IMR-90 (cell line): ENCODE data around the gene RAMP3. TPM values are rescaled to one million over a fixed set of nuclear protein-coding genes. Genes with fewer than 3 reads are reported as not detected.

ENCODE experiments used
- ATAC-seq: fragments of 200-7000 bp; cut with Tn5 transposase; 2 replicates; pipeline ENCODE4 v1.9.1; 2020; ENCODE audit warnings: low read depth, mild to moderate bottlenecking, moderate library complexity
- BruUV-seq: library from RNA; stranded (reverse); fragments of 400-500 nt; replicated peaks from 2 replicates; lab custom pipeline; 2021; lab: Mats Ljungman, UMichigan
- CTCF ChIA-PET: fragments of 300-600 bp; formaldehyde crosslinking; extraction: SDS; loops from one replicate; lab custom pipeline; 2021; ENCODE audit warnings: antibody characterized with exemption; lab: Yijun Ruan, JAX
- POLR2A ChIA-PET: fragments of 300-600 bp; sonication (Branson Sonifier 250); formaldehyde crosslinking; loops from one replicate; lab custom pipeline; 2022; ENCODE audit warnings: antibody characterized with exemption; ENCODE audit not compliant: unreplicated experiment; lab: Charles Lee
- DNase-seq: peaks from one replicate; pipeline ENCODE4 v3.0.0; 2013
- H2AFZ ChIP-seq: replicated peaks from 2 replicates; pipeline ENCODE3; 2013; ENCODE audit warnings: low read length, mild to moderate bottlenecking; ENCODE audit not compliant: poor library complexity
- H2AK5ac ChIP-seq: 2 replicates; pipeline ENCODE4 v1.6.1; 2013; ENCODE audit warnings: low read depth, low read length, inconsistent platforms
- H2AK9ac ChIP-seq: replicated peaks from 2 replicates; pipeline ENCODE3; 2013; ENCODE audit warnings: mild to moderate bottlenecking, low read depth, low read length, moderate library complexity; ENCODE audit not compliant: poor library complexity
- H2BK120ac ChIP-seq: 2 replicates; pipeline ENCODE4 v1.6.1; 2013; ENCODE audit warnings: low read depth, low read length, inconsistent platforms
- H2BK15ac ChIP-seq: 3 replicates; pipeline ENCODE4 v1.6.1; 2013; ENCODE audit warnings: low read depth, low read length, inconsistent platforms
- H2BK20ac ChIP-seq: 2 replicates; pipeline ENCODE4 v1.6.1; 2013; ENCODE audit warnings: low read depth, mild to moderate bottlenecking, inconsistent platforms, low read length, moderate library complexity
- H2BK5ac ChIP-seq: 2 replicates; pipeline ENCODE4 v1.6.1; 2013; ENCODE audit warnings: mild to moderate bottlenecking, low read depth, low read length, inconsistent platforms; ENCODE audit not compliant: poor library complexity, severe bottlenecking
- H3K14ac ChIP-seq: replicated peaks from 2 replicates; pipeline ENCODE4 v1.6.1; 2013; ENCODE audit warnings: low read depth, low read length, inconsistent platforms
- H3K18ac ChIP-seq: 2 replicates; pipeline ENCODE4 v1.6.1; 2013; ENCODE audit warnings: low read depth, low read length, control low read depth
- H3K23ac ChIP-seq: 2 replicates; pipeline ENCODE4 v1.6.1; 2013; ENCODE audit warnings: low read depth, low read length, inconsistent platforms
- H3K27ac ChIP-seq: 2 replicates; pipeline ENCODE4 v1.5.1; 2013; ENCODE audit warnings: mild to moderate bottlenecking, control low read depth, low read length; ENCODE audit not compliant: insufficient read depth
- H3K27me3 ChIP-seq: 2 replicates; pipeline ENCODE4 v1.6.1; 2013; ENCODE audit warnings: low read length; ENCODE audit not compliant: control insufficient read depth, insufficient read depth
- H3K36me3 ChIP-seq: 2 replicates; pipeline ENCODE4 v1.6.1; 2013; ENCODE audit warnings: low read length, mixed read lengths; ENCODE audit not compliant: control insufficient read depth, insufficient read depth
- H3K4ac ChIP-seq: 2 replicates; pipeline ENCODE4 v1.6.1; 2013; ENCODE audit warnings: low read depth, low read length, inconsistent platforms
- H3K4me1 ChIP-seq: 2 replicates; pipeline ENCODE4 v1.6.1; 2013; ENCODE audit warnings: low read length, mixed read lengths; ENCODE audit not compliant: control insufficient read depth, insufficient read depth
- H3K4me2 ChIP-seq: 2 replicates; pipeline ENCODE4 v1.6.1; 2013; ENCODE audit warnings: low read depth, mild to moderate bottlenecking, control low read depth, low read length, moderate library complexity
- H3K4me3 ChIP-seq: 2 replicates; pipeline ENCODE4 v1.5.1; 2013; ENCODE audit warnings: low read depth, mild to moderate bottlenecking, control low read depth, low read length, moderate library complexity; ENCODE audit not compliant: insufficient read depth
- H3K56ac ChIP-seq: 2 replicates; pipeline ENCODE4 v1.6.1; 2013; ENCODE audit warnings: low read length, inconsistent platforms; ENCODE audit not compliant: insufficient read depth; ENCODE audit errors: extremely low read depth
- H3K79me1 ChIP-seq, 2 experiments: 2 replicates each; pipeline ENCODE4 v1.6.1; 2013; ENCODE audit warnings: low read length in 2 of 2, inconsistent platforms in 1 of 2, low read depth in 1 of 2
- H3K9ac ChIP-seq: 2 replicates; pipeline ENCODE4 v1.6.1; 2013; ENCODE audit warnings: low read depth, low read length, control low read depth
- H3K9me1 ChIP-seq: 2 replicates; pipeline ENCODE4 v1.6.1; 2013; ENCODE audit warnings: low read length, inconsistent platforms; ENCODE audit not compliant: insufficient read depth
- H3K9me3 ChIP-seq: 2 replicates; pipeline ENCODE4 v1.6.1; 2013; ENCODE audit warnings: low read length; ENCODE audit not compliant: control insufficient read depth, insufficient read depth
- H4K20me1 ChIP-seq: 2 replicates; pipeline ENCODE4 v1.6.1; 2013; ENCODE audit warnings: low read length, inconsistent platforms; ENCODE audit not compliant: insufficient read depth
- H4K5ac ChIP-seq: 2 replicates; pipeline ENCODE4 v1.6.1; 2013; ENCODE audit warnings: mild to moderate bottlenecking, low read depth, low read length, control low read depth
- H4K8ac ChIP-seq, 2 experiments: 2 replicates each; pipeline ENCODE4 v1.6.1; 2013; ENCODE audit warnings: low read depth in 2 of 2, low read length in 2 of 2, control low read depth in 1 of 2, inconsistent platforms in 1 of 2
- H4K91ac ChIP-seq: 2 replicates; pipeline ENCODE4 v1.6.1; 2013; ENCODE audit warnings: low read depth, low read length, inconsistent platforms; ENCODE audit not compliant: insufficient read depth
- FOS ChIP-seq: fragments of 150-350 bp; IDR thresholded peaks from 2 replicates; pipeline ENCODE4 v1.6.1; 2016; ENCODE audit warnings: low read depth, low read length
- MAZ ChIP-seq: IDR thresholded peaks from 2 replicates; pipeline ENCODE4 v1.6.1; 2012; ENCODE audit warnings: low read depth, mild to moderate bottlenecking, low read length, improper control_type of control experiment, moderate library complexity, borderline replicate concordance
- WGBS, 2 experiments: methylation state at CpG; one replicate each; pipeline versions ENCODE4 v1.1.5 to v1.1.7; 2013; ENCODE audit warnings: missing lambda C conversion rate in 2 of 2; ENCODE audit not compliant: insufficient read length in 1 of 2; ENCODE audit errors: extremely low coverage in 2 of 2; 5-methylcytosine and 5-hydroxymethylcytosine counted together
- dilution Hi-C: fragments of 300-500 bp; cut with HindIII; formaldehyde crosslinking; loops from one replicate; pipeline ENCODE4 v1.14.3; 2018; ENCODE audit warnings: low sequenced_read_pairs; ENCODE audit not compliant: unreplicated experiment
- in situ Hi-C: fragments of 300-500 bp; cut with MboI; formaldehyde crosslinking; loops from 3 replicates; pipeline ENCODE4 v1.14.3; 2019; ENCODE audit warnings: low sequenced_read_pairs, inconsistent platforms, mixed read lengths
- intact Hi-C: fragments of 100-400 bp; cut with micrococcal nuclease; formaldehyde crosslinking; loops from 2 replicates; pipeline ENCODE4 v1.10.0; 2022
- polyA plus RNA-seq, 3 experiments: library from polyadenylated mRNA; depleted of rRNA; stranded (reverse); fragments of >200 nt; gene quantifications; 2 replicates each; pipeline ENCODE4 v1.2.3, GENCODE V29; 2012; ENCODE audit warnings: low replicate concordance in 1 of 3
- total RNA-seq: library from RNA; depleted of rRNA; stranded (reverse); fragments of >200 nt; gene quantifications from 2 replicates; pipeline ENCODE4 v1.2.3, GENCODE V29; 2012
- TF ChIP-seq, protein P1 (sequence below): fragments of 150-350 bp; IDR thresholded peaks from 2 replicates; pipeline ENCODE4 v1.6.1; 2017; ENCODE audit warnings: mild to moderate bottlenecking, antibody characterized with exemption, low read length, low read depth

The RAMP3 gene
- total and polyA plus RNA-seq, 2 of the 4 experiments (the other 2 are of a cell fraction), result not detected

DNA sequence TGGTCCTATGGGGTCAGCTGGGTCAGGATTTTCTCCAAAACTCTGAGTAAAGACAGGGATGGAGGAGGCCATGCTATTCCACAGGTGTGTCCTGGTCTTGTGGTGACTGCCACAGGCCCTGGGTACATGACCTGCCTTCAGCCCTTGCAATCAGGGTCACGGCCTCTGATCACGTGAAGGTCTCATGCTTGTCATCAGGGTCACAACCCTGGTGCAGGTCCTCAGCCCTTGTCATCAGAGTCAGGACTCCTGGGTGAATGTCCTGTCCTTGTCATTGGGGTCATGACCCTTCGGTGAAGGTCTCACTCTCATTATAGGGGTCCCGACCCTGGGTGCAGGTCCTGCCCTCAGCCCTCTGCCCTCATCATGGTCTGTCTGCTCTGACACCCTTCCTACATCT lies 24.2 kb upstream of the RAMP3 start:
- 72% methylated on average over 4 of the region's 4 CpGs; no CpG with 5 or more reads in 1 of the 2 experiments for WGBS, 2 experiments

More for the DNA sequence above, 24.2 kb upstream of the RAMP3 start:
- intact Hi-C loops, result no loop called here
- H4K91ac ChIP-seq, result no peak overlapping the region
- H2BK15ac ChIP-seq, result no peak overlapping the region
- POLR2A ChIA-PET, result no interaction called here
- no peaks in the 10 kb centered on the region for H4K20me1 ChIP-seq
- dilution Hi-C loops, result no loop called here
- BruUV-seq, result no TSS peak
- ATAC-seq (no peak), DNase-seq (no peak)
- TF ChIP-seq, protein P1, sequence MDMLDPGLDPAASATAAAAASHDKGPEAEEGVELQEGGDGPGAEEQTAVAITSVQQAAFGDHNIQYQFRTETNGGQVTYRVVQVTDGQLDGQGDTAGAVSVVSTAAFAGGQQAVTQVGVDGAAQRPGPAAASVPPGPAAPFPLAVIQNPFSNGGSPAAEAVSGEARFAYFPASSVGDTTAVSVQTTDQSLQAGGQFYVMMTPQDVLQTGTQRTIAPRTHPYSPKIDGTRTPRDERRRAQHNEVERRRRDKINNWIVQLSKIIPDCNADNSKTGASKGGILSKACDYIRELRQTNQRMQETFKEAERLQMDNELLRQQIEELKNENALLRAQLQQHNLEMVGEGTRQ, result no peak
- no peak for TF ChIP-seq MAZ
- TF ChIP-seq FOS, result no peak
- H3K9me3 ChIP-seq, result no peaks in the 10 kb centered on the region
- H3K23ac ChIP-seq, result no peak overlapping the region
- H2BK5ac ChIP-seq, result no peak overlapping the region
- no peak overlapping the region for H3K18ac ChIP-seq
- no peak overlapping the region for H2BK120ac ChIP-seq
- H3K27me3 ChIP-seq, result peaks cover 28% of the 10 kb centered on the region
- H4K8ac ChIP-seq, result no peak overlapping the region
- no peak overlapping the region for H3K4ac ChIP-seq
- H3K79me1 ChIP-seq, result no peaks in the 10 kb centered on the region
- no peaks in the 10 kb centered on the region for H3K4me1 ChIP-seq
- H3K4me2 ChIP-seq, result no peak overlapping the region
- H3K56ac ChIP-seq, result no peak overlapping the region
- no peak overlapping the region for H2AK9ac ChIP-seq
- H2AFZ ChIP-seq, result no peak overlapping the region
- in situ Hi-C loops, result loop anchor here (10.0 kb wide), 3 partner anchors 169 to 539 kb away; no protein-coding TSS in a partner anchor
- H3K14ac ChIP-seq, result no peak overlapping the region
- H2AK5ac ChIP-seq, result no peak overlapping the region
- CTCF ChIA-PET, result no interaction called here
- no peaks in the 10 kb centered on the region; the same call in 1 of the 2 replicates for H3K9me1 ChIP-seq
- no peak overlapping the region for H3K9ac ChIP-seq
- H3K27ac ChIP-seq, result no peak overlapping the region
- H3K36me3 ChIP-seq, result no peaks in the 10 kb centered on the region
- no peak overlapping the region for H2BK20ac ChIP-seq
- H3K4me3 ChIP-seq, result no peak overlapping the region
- no peak overlapping the region for H4K5ac ChIP-seq
